ENCODE measurements around the gene PPEF1. TPM values are rescaled to one million over a fixed set of nuclear protein-coding genes. Genes with fewer than 3 reads are reported as not detected.

PPEF1 gene
- total and polyA plus RNA-seq, 9 of the 15 experiments (the other 6 are each of a cell fraction or from before 2014, with no cell fraction given): not detected

- no peak for TF ChIP-seq ARHGAP35 (IDR thresholded peaks at IDR 0.05; ENCODE audit: partially characterized antibody)
- no peak for TF ChIP-seq HEY1 (CRISPR knock-in tag; IDR thresholded peaks at IDR 0.05; ENCODE audit: borderline replicate concordance)
- no peak for TF ChIP-seq DLX4 (CRISPR knock-in tag; IDR thresholded peaks at IDR 0.05)
- TF ChIP-seq ZBTB33 (CRISPR knock-in tag; IDR thresholded peaks at IDR 0.05): no peak
- no peak for TF ChIP-seq ZBTB26 (CRISPR knock-in tag; IDR thresholded peaks at IDR 0.05)
- peak; percentile 90 for TF ChIP-seq PCBP1 (IDR thresholded peaks at IDR 0.05; ENCODE audit: low read depth, low read length, poor library complexity, severe bottlenecking)
- no peak for TF ChIP-seq KAT2B (IDR thresholded peaks at IDR 0.05; ENCODE audit: low read depth, low read length)
- no peak for TF ChIP-seq STAT5B (CRISPR knock-in tag; IDR thresholded peaks at IDR 0.05)
- TF ChIP-seq FIP1L1 (IDR thresholded peaks at IDR 0.05; ENCODE audit: low read depth, low read length, poor library complexity, severe bottlenecking): no peak
- TF ChIP-seq COPS2 (conservative IDR thresholded peaks at IDR 0.05): no peak
- TF ChIP-seq TCF7L2 (IDR thresholded peaks at IDR 0.05; ENCODE audit: low read depth, low read length): no peak
- TF ChIP-seq ZNF507 (tag; conservative IDR thresholded peaks at IDR 0.05): no peak
- peak; percentile 70; the same call in 1 of the 2 replicates for TF ChIP-seq ELF1 (tag; IDR thresholded peaks at IDR 0.05)
- TF ChIP-seq POLR2AphosphoS5 (IDR thresholded peaks at IDR 0.05; ENCODE audit: control insufficient read depth, insufficient read depth, low read depth, low read length): no peak
- TF ChIP-seq TCFL5 (CRISPR knock-in tag; conservative IDR thresholded peaks at IDR 0.05): no peak
- TF ChIP-seq ZC3H11A (IDR thresholded peaks at IDR 0.05; ENCODE audit: low read depth, low read length): no peak
- TF ChIP-seq HNRNPLL (IDR thresholded peaks at IDR 0.05; ENCODE audit: low read depth, low read length, poor library complexity, severe bottlenecking): no peak
- no peak for TF ChIP-seq CREB3L1 (IDR thresholded peaks at IDR 0.05; ENCODE audit: borderline replicate concordance, low read depth)
- TF ChIP-seq KAT7 (CRISPR knock-in tag; IDR thresholded peaks at IDR 0.05; ENCODE audit: borderline replicate concordance): no peak
- TF ChIP-seq KDM4B (IDR thresholded peaks at IDR 0.05; ENCODE audit: borderline replicate concordance in 2 of 2, low read depth in 1 of 2): no peak
Measured at GRCh38 chrX:18674788-18675735, 32.4 kb upstream of the PPEF1 start (continued).
